ENCODE measurements around the gene MAGEB17.

GRCh38 chrX:16124201-16124600 lies 43.1 kb upstream of the MAGEB17 start:
- no peak for TF ChIP-seq SRSF1 (IDR thresholded peaks at IDR 0.05; ENCODE audit: low read depth, low read length)
- no peak for TF ChIP-seq BHLHE40 (IDR thresholded peaks at IDR 0.05; ENCODE audit: low read length)
- TF ChIP-seq, protein P1, sequence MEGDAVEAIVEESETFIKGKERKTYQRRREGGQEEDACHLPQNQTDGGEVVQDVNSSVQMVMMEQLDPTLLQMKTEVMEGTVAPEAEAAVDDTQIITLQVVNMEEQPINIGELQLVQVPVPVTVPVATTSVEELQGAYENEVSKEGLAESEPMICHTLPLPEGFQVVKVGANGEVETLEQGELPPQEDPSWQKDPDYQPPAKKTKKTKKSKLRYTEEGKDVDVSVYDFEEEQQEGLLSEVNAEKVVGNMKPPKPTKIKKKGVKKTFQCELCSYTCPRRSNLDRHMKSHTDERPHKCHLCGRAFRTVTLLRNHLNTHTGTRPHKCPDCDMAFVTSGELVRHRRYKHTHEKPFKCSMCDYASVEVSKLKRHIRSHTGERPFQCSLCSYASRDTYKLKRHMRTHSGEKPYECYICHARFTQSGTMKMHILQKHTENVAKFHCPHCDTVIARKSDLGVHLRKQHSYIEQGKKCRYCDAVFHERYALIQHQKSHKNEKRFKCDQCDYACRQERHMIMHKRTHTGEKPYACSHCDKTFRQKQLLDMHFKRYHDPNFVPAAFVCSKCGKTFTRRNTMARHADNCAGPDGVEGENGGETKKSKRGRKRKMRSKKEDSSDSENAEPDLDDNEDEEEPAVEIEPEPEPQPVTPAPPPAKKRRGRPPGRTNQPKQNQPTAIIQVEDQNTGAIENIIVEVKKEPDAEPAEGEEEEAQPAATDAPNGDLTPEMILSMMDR (IDR thresholded peaks at IDR 0.05 in 2 of 3, conservative IDR thresholded peaks at IDR 0.05 in 1 of 3; ENCODE audit: insufficient read depth in 2 of 3, low read depth in 1 of 3, low read length in 3 of 3) = no peak
- no peak for TF ChIP-seq KDM1A (IDR thresholded peaks at IDR 0.05)
- no peak for TF ChIP-seq SP2 (IDR thresholded peaks at IDR 0.05; ENCODE audit: extremely low read depth, low read depth, low read length, poor library complexity, severe bottlenecking)

Measured in K562 (cell line).